H9 (cell line): ENCODE data around the gene SIGLEC1. TPM values are rescaled to one million over a fixed set of nuclear protein-coding genes. Genes with fewer than 3 reads are reported as not detected.

Experiments
- DNase-seq: peaks from one replicate; pipeline ENCODE4 v3.0.0-alpha.2; 2017
- H2AFZ ChIP-seq: one replicate; pipeline ENCODE4 v1.6.1; 2013; ENCODE audit warnings: mild to moderate bottlenecking, low read length, control low read depth, moderate library complexity
- H2AK5ac ChIP-seq: 2 replicates; pipeline ENCODE4 v1.6.1; 2013; ENCODE audit warnings: low read length, control low read depth, mixed read lengths; ENCODE audit not compliant: insufficient read length
- H2BK120ac ChIP-seq: one replicate; pipeline ENCODE4 v1.6.1; 2013; ENCODE audit warnings: low read depth, mild to moderate bottlenecking, low read length, control low read depth, inconsistent platforms; ENCODE audit not compliant: poor library complexity, severe bottlenecking
- H2BK12ac ChIP-seq: 2 replicates; pipeline ENCODE4 v1.6.1; 2013; ENCODE audit warnings: low read length, control low read depth, mixed read lengths, low read depth; ENCODE audit not compliant: insufficient read length
- H2BK15ac ChIP-seq: 2 replicates; pipeline ENCODE4 v1.6.1; 2013; ENCODE audit warnings: low read depth, low read length, control low read depth
- H2BK20ac ChIP-seq: one replicate; pipeline ENCODE4 v1.6.1; 2013; ENCODE audit warnings: low read depth, mild to moderate bottlenecking, low read length, control low read depth, inconsistent platforms; ENCODE audit not compliant: poor library complexity, severe bottlenecking
- H2BK5ac ChIP-seq: 2 replicates; pipeline ENCODE4 v1.6.1; 2013; ENCODE audit warnings: low read length, control low read depth, mixed read lengths; ENCODE audit not compliant: insufficient read length
- H3K14ac ChIP-seq: 2 replicates; pipeline ENCODE4 v1.6.1; 2013; ENCODE audit warnings: low read length, control low read depth; ENCODE audit not compliant: insufficient read depth
- H3K18ac ChIP-seq: 2 replicates; pipeline ENCODE4 v1.6.1; 2013; ENCODE audit warnings: low read depth, mild to moderate bottlenecking, mixed read lengths, low read length, control low read depth; ENCODE audit not compliant: insufficient read length
- H3K23ac ChIP-seq: 2 replicates; pipeline ENCODE4 v1.6.1; 2013; ENCODE audit warnings: low read length, control low read depth, mixed read lengths, low read depth; ENCODE audit not compliant: insufficient read length
- H3K23me2 ChIP-seq: 2 replicates; pipeline ENCODE4 v1.6.1; 2013; ENCODE audit warnings: low read depth, mild to moderate bottlenecking, mixed read lengths, low read length, control low read depth; ENCODE audit not compliant: insufficient read length, poor library complexity, severe bottlenecking
- H3K27ac ChIP-seq: 2 replicates; pipeline ENCODE4 v1.5.1; 2013; ENCODE audit warnings: low read length, control low read depth, mixed read lengths, low read depth; ENCODE audit not compliant: insufficient read length
- H3K27me3 ChIP-seq: 2 replicates; pipeline ENCODE4 v1.6.1; 2013; ENCODE audit warnings: low read length, control low read depth, inconsistent platforms; ENCODE audit not compliant: insufficient read depth
- H3K4ac ChIP-seq: 2 replicates; pipeline ENCODE4 v1.6.1; 2013; ENCODE audit warnings: low read depth, mild to moderate bottlenecking, control low read depth, inconsistent platforms, low read length, moderate library complexity
- H3K4me1 ChIP-seq: 2 replicates; pipeline ENCODE4 v1.6.1; 2013; ENCODE audit warnings: low read length, control low read depth, inconsistent platforms; ENCODE audit not compliant: insufficient read depth
- H3K4me2 ChIP-seq: 2 replicates; pipeline ENCODE4 v1.6.1; 2013; ENCODE audit warnings: low read length, control low read depth, mixed read lengths; ENCODE audit not compliant: insufficient read length, insufficient read depth
- H3K56ac ChIP-seq: 2 replicates; pipeline ENCODE4 v1.6.1; 2013; ENCODE audit warnings: low read depth, mild to moderate bottlenecking, mixed read lengths, low read length, control low read depth; ENCODE audit not compliant: insufficient read length
- H3K79me1 ChIP-seq: 2 replicates; pipeline ENCODE4 v1.6.1; 2013; ENCODE audit warnings: low read depth, mild to moderate bottlenecking, moderate library complexity, low read length, control low read depth, inconsistent platforms; ENCODE audit not compliant: insufficient read depth, poor library complexity, severe bottlenecking
- H3K79me2 ChIP-seq: 2 replicates; pipeline ENCODE4 v1.6.1; 2013; ENCODE audit warnings: low read length, control low read depth, inconsistent platforms; ENCODE audit not compliant: insufficient read depth
- H3K9ac ChIP-seq: 2 replicates; pipeline ENCODE4 v1.6.1; 2013; ENCODE audit warnings: low read length, control low read depth, mixed read lengths; ENCODE audit not compliant: insufficient read length; ENCODE audit errors: extremely low read depth
- H3K9me3 ChIP-seq: one replicate; pipeline ENCODE4 v1.6.1; 2013; ENCODE audit warnings: low read depth, low read length, inconsistent platforms; ENCODE audit not compliant: control insufficient read depth
- H3T11ph ChIP-seq: one replicate; pipeline ENCODE4 v1.6.1; 2013; ENCODE audit warnings: mild to moderate bottlenecking, low read length, control low read depth, inconsistent platforms
- H4K20me1 ChIP-seq: one replicate; pipeline ENCODE4 v1.6.1; 2013; ENCODE audit not compliant: control insufficient read depth, insufficient read length, insufficient read depth
- H4K5ac ChIP-seq: 2 replicates; pipeline ENCODE4 v1.6.1; 2013; ENCODE audit warnings: low read depth, mild to moderate bottlenecking, mixed read lengths, low read length, control low read depth; ENCODE audit not compliant: insufficient read length
- H4K8ac ChIP-seq: replicated peaks from 2 replicates; pipeline ENCODE4 v1.6.1; 2013; ENCODE audit warnings: low read length, control low read depth, mixed read lengths, low read depth; ENCODE audit not compliant: insufficient read length
- H4K91ac ChIP-seq: 2 replicates; pipeline ENCODE4 v1.6.1; 2013; ENCODE audit warnings: low read depth, mild to moderate bottlenecking, moderate library complexity, mixed read lengths, low read length, control low read depth; ENCODE audit not compliant: insufficient read length
- H3K27ac Mint-ChIP-seq, 3 experiments: 2 replicates in 2 of 3; 3 replicates in 1 of 3; pipeline ENCODE4 v1.8.0; 2020 to 2021; ENCODE audit warnings: mixed read lengths in 3 of 3, mild to moderate bottlenecking in 1 of 3, moderate library complexity in 1 of 3
- H3K27me3 Mint-ChIP-seq: 2 replicates; pipeline ENCODE4 v1.8.0; 2021; ENCODE audit warnings: low read depth, mild to moderate bottlenecking, moderate library complexity, mixed read lengths
- H3K36me3 Mint-ChIP-seq, 3 experiments: 2 replicates in 2 of 3; 3 replicates in 1 of 3; pipeline ENCODE4 v1.8.0; 2020 to 2021; ENCODE audit warnings: low read depth in 3 of 3, mixed read lengths in 3 of 3; ENCODE audit not compliant: insufficient read depth in 1 of 3
- H3K4me1 Mint-ChIP-seq, 2 experiments: 2 replicates each; pipeline ENCODE4 v1.8.0; 2020; ENCODE audit warnings: mixed read lengths in 2 of 2
- H3K4me3 Mint-ChIP-seq, 2 experiments: 2 replicates in 1 of 2; 3 replicates in 1 of 2; pipeline ENCODE4 v1.8.0; 2020 to 2021; ENCODE audit warnings: mild to moderate bottlenecking in 2 of 2, mixed read lengths in 2 of 2, moderate library complexity in 1 of 2
- H3K9me3 Mint-ChIP-seq, 2 experiments: 2 replicates in 1 of 2; 3 replicates in 1 of 2; pipeline ENCODE4 v1.8.0; 2020; ENCODE audit warnings: mild to moderate bottlenecking in 2 of 2, mixed read lengths in 2 of 2, moderate library complexity in 1 of 2
- WGBS: extraction: QIAGEN DNeasy Blood & Tissue Kit; methylation state at CpG from one replicate; pipeline ENCODE4 v1.1.7; 2013; ENCODE audit warnings: missing lambda C conversion rate, low lambda C conversion rate, mixed read lengths; ENCODE audit not compliant: insufficient read length; ENCODE audit errors: extremely low coverage; 5-methylcytosine and 5-hydroxymethylcytosine counted together
- total RNA-seq: library from RNA; stranded (reverse); gene quantifications from 2 replicates; pipeline ENCODE4 v1.2.1, GENCODE V29; 2021
- TF ChIP-seq, protein P1 (sequence below): fragments of 200-600 bp; sonication (generic); conservative IDR thresholded peaks from 3 replicates; pipeline ENCODE4 v1.8.0; 2021; ENCODE audit warnings: antibody characterized with exemption, mild to moderate bottlenecking

The SIGLEC1 gene
- total RNA-seq, 1 experiment from 2014 or later = not detected

DNA sequence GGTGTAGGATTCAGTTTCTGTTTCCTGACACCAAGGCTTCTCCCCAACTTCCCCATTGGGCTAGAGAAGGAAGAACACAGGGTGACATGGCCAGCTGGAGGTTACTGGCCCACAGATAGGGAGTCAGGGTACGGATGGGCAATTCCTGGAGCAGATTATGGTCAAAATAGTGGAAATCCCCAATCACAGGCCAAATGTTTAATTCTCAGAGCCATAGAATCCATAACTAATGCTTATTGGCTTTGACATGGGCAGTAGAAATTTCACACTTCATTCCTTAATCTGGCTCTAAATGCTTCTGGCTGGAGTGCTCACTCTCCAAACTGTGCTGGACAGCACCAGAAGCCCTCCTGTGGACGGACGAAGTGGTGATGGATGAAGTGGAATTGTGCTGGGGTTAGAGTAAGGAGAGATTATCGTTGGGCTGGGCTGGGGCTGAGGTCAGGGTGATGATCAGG is 887 bp downstream of the SIGLEC1 start:
- no peak overlapping the region for H3K56ac ChIP-seq
- no peak overlapping the region for H3T11ph ChIP-seq
- H3K27ac Mint-ChIP-seq = no peak overlapping the region
- H3K27me3 Mint-ChIP-seq = peaks cover under 1% of the 10 kb centered on the region
- H2AK5ac ChIP-seq = no peak overlapping the region
- TF ChIP-seq, protein P1, sequence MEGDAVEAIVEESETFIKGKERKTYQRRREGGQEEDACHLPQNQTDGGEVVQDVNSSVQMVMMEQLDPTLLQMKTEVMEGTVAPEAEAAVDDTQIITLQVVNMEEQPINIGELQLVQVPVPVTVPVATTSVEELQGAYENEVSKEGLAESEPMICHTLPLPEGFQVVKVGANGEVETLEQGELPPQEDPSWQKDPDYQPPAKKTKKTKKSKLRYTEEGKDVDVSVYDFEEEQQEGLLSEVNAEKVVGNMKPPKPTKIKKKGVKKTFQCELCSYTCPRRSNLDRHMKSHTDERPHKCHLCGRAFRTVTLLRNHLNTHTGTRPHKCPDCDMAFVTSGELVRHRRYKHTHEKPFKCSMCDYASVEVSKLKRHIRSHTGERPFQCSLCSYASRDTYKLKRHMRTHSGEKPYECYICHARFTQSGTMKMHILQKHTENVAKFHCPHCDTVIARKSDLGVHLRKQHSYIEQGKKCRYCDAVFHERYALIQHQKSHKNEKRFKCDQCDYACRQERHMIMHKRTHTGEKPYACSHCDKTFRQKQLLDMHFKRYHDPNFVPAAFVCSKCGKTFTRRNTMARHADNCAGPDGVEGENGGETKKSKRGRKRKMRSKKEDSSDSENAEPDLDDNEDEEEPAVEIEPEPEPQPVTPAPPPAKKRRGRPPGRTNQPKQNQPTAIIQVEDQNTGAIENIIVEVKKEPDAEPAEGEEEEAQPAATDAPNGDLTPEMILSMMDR = no peak
- H4K91ac ChIP-seq = no peak overlapping the region
- H3K4ac ChIP-seq = no peak overlapping the region
- H2BK5ac ChIP-seq = no peak overlapping the region
- H3K4me1 ChIP-seq = no peaks in the 10 kb centered on the region
- H2BK120ac ChIP-seq = no peak overlapping the region
- H3K14ac ChIP-seq = no peak overlapping the region
- H2AFZ ChIP-seq = no peak overlapping the region
- H4K8ac ChIP-seq = no peak overlapping the region
- H2BK20ac ChIP-seq = no peak overlapping the region
- no peak overlapping the region for H3K9ac ChIP-seq
- no peaks in the 10 kb centered on the region for H3K23me2 ChIP-seq
- H3K36me3 Mint-ChIP-seq = no peaks in the 10 kb centered on the region
- no peak overlapping the region for H3K27ac ChIP-seq
- DNase-seq = no peak
- H3K9me3 ChIP-seq = no peaks in the 10 kb centered on the region
- H3K23ac ChIP-seq = no peak overlapping the region
- no peak overlapping the region for H3K18ac ChIP-seq
- H4K5ac ChIP-seq = no peak overlapping the region
- no peak overlapping the region for H3K4me2 ChIP-seq
- H3K27me3 ChIP-seq = no peaks in the 10 kb centered on the region; the same call in 1 of the 2 replicates
- H2BK12ac ChIP-seq = no peak overlapping the region
- no CpG with 5 or more reads among the region's 4 CpGs for WGBS
- no peaks in the 10 kb centered on the region for H3K79me2 ChIP-seq
- H2BK15ac ChIP-seq = no peak overlapping the region
- H3K4me3 Mint-ChIP-seq = no peak overlapping the region; a peak in 1 of 5 replicates
- H4K20me1 ChIP-seq = no peaks in the 10 kb centered on the region
- H3K9me3 Mint-ChIP-seq = no peaks in the 10 kb centered on the region
- no peaks in the 10 kb centered on the region for H3K4me1 Mint-ChIP-seq
- H3K79me1 ChIP-seq = no peaks in the 10 kb centered on the region
